A549 (cell line): Measurements from ENCODE around the gene OR1F1. TPM values are rescaled to one million over a fixed set of nuclear protein-coding genes. Genes with fewer than 3 reads are reported as not detected.

Experiments used
- ATAC-seq, 2 experiments: fragments of 200-7000 bp in 1 of 2; fragments of >200 bp in 1 of 2; cut with Nextera tagmentation in 1 of 2; cut with Tn5 transposase in 1 of 2; 3 replicates each; pipeline versions ENCODE4 v1.8.0 to v1.9.1; 2018 to 2020; ENCODE audit warnings: mild to moderate bottlenecking in 1 of 2, moderate library complexity in 1 of 2
- CTCF ChIA-PET: fragments of 300-600 bp; sonication (Branson Sonifier 250); formaldehyde crosslinking; extraction: SDS; loops from one replicate; lab custom pipeline; 2021; ENCODE audit warnings: antibody characterized with exemption, inconsistent platforms; lab: Yijun Ruan, JAX
- POLR2A ChIA-PET: fragments of 350-600 bp; formaldehyde crosslinking; extraction: SDS; loops from one replicate; lab custom pipeline; 2021; ENCODE audit warnings: antibody characterized with exemption, inconsistent platforms; lab: Yijun Ruan, JAX
- DNase-seq, 2 experiments: peaks; one replicate each; pipeline versions ENCODE4 v3.0.0 to v3.0.0-alpha.2; 2011 to 2016; ENCODE audit warnings: low read depth in 1 of 2, low spot score in 1 of 2
- FAIRE-seq: peaks from 2 replicates; lab custom pipeline; 2011; peaks lifted over from hg19 to GRCh38; lab: Jason Lieb, UNC
- H3K27ac ChIP-seq, 2 experiments: fragments of >200 bp; sonication (Bioruptor Twin); formaldehyde crosslinking; 3 replicates each; pipeline ENCODE4 v1.5.1; 2016 to 2017
- H3K4me1 ChIP-seq: fragments of >200 bp; sonication (Bioruptor Twin); formaldehyde crosslinking; 3 replicates; pipeline ENCODE4 v1.6.1; 2016
- H3K4me2 ChIP-seq: fragments of >200 bp; sonication (Bioruptor Twin); formaldehyde crosslinking; 3 replicates; pipeline ENCODE4 v1.6.1; 2016
- H3K4me3 ChIP-seq: fragments of >200 bp; sonication (Bioruptor Twin); formaldehyde crosslinking; 3 replicates; pipeline ENCODE4 v1.5.1; 2016
- H3K9me3 ChIP-seq: fragments of >200 bp; sonication (Bioruptor Twin); formaldehyde crosslinking; 3 replicates; pipeline ENCODE4 v1.6.1; 2016
- CHD2 ChIP-seq: fragments of 150-350 bp; IDR thresholded peaks from 2 replicates; pipeline ENCODE4 v1.6.1; 2014; ENCODE audit warnings: low read length; ENCODE audit not compliant: partially characterized antibody
- CTCF ChIP-seq: fragments of >200 bp; sonication (Bioruptor Twin); formaldehyde crosslinking; IDR thresholded peaks from 3 replicates; pipeline ENCODE4 v1.5.1; 2016
- EHMT2 ChIP-seq: fragments of 200-600 bp; sonication (generic); IDR thresholded peaks from 2 replicates; pipeline ENCODE4 v1.6.1; 2016; ENCODE audit warnings: antibody characterized with exemption, low read depth, mild to moderate bottlenecking, moderate library complexity
- HMGXB4 ChIP-seq: fragments of 250-450 bp; sonication (Bioruptor Pico); IDR thresholded peaks from 2 replicates; pipeline ENCODE4 v1.5.0; 2021; ENCODE audit warnings: mild to moderate bottlenecking, moderate library complexity, borderline replicate concordance
- HOXB13 ChIP-seq: fragments of 250-450 bp; sonication (Bioruptor Pico); IDR thresholded peaks from 2 replicates; pipeline ENCODE4 v1.5.0; 2020; ENCODE audit warnings: low read depth, mild to moderate bottlenecking, moderate library complexity
- JUN ChIP-seq, 2 experiments: fragments of >200 bp; sonication (Bioruptor Twin); formaldehyde crosslinking; IDR thresholded peaks; 2 replicates in 1 of 2; 3 replicates in 1 of 2; pipeline ENCODE4 v1.6.1; 2016 to 2017
- JUNB ChIP-seq: fragments of >200 bp; sonication (Bioruptor Twin); formaldehyde crosslinking; IDR thresholded peaks from 2 replicates; pipeline ENCODE4 v1.6.1; 2016
- KDM5A ChIP-seq: fragments of 200-600 bp; sonication (generic); IDR thresholded peaks from 2 replicates; pipeline ENCODE4 v1.6.1; 2016; ENCODE audit warnings: antibody characterized with exemption, mild to moderate bottlenecking
- NR3C1 ChIP-seq: fragments of >200 bp; sonication (Bioruptor Twin); formaldehyde crosslinking; IDR thresholded peaks from 3 replicates; pipeline ENCODE4 v1.6.1; 2017
- RAD21 ChIP-seq, 2 experiments: fragments of >200 bp in 1 of 2; sonication (Bioruptor Twin) in 1 of 2; formaldehyde crosslinking in 1 of 2; IDR thresholded peaks in 1 of 2; conservative IDR thresholded peaks in 1 of 2; 2 replicates in 1 of 2; 3 replicates in 1 of 2; pipeline ENCODE4 v1.6.1; 2012 to 2018; ENCODE audit warnings: inconsistent platforms in 1 of 2
- RNF2 ChIP-seq: fragments of 200-600 bp; sonication (generic); IDR thresholded peaks from 2 replicates; pipeline ENCODE4 v1.6.1; 2016; ENCODE audit warnings: low read depth, mild to moderate bottlenecking, antibody characterized with exemption, moderate library complexity, borderline replicate concordance
- TFCP2L1 ChIP-seq: fragments of 250-450 bp; sonication (Bioruptor Pico); IDR thresholded peaks from 2 replicates; pipeline ENCODE4 v1.5.0; 2021; ENCODE audit warnings: mild to moderate bottlenecking
- ZFP36 ChIP-seq: fragments of 450-650 bp; IDR thresholded peaks from 2 replicates; pipeline ENCODE4 v1.6.1; 2014; ENCODE audit warnings: borderline replicate concordance; ENCODE audit not compliant: partially characterized antibody
- WGBS: methylation state at CpG from one replicate; pipeline ENCODE4 v1.1.6; 2017; ENCODE audit errors: missing lambda C conversion rate; 5-methylcytosine and 5-hydroxymethylcytosine counted together
- polyA plus RNA-seq, 4 experiments: library from polyadenylated mRNA; depleted of rRNA in 3 of 4; stranded (reverse); fragments of >200 nt; fragmentation: RNase III in 1 of 4; extraction: RNeasy Plus Mini Kit Qiagen cat#74134 plus additional on column Dnase treatment in 1 of 4; gene quantifications; 2 replicates in 3 of 4; 3 replicates in 1 of 4; pipeline ENCODE4 v1.2.3, GENCODE V29; 2011 to 2017
- TF ChIP-seq, protein P1 (sequence below): fragments of 250-450 bp; sonication (Bioruptor Pico); IDR thresholded peaks from 2 replicates; pipeline ENCODE4 v1.5.0; 2020; ENCODE audit warnings: low read depth, mild to moderate bottlenecking, moderate library complexity
- TF ChIP-seq, protein P2 (sequence below): fragments of 150-350 bp; IDR thresholded peaks from 2 replicates; pipeline ENCODE4 v1.6.1; 2014; ENCODE audit warnings: low read depth, mild to moderate bottlenecking, low read length

The OR1F1 gene
- polyA plus RNA-seq, 2 of the 4 experiments (the other 2 are of a cell fraction): 0.31 to 1.3 TPM

DNA sequence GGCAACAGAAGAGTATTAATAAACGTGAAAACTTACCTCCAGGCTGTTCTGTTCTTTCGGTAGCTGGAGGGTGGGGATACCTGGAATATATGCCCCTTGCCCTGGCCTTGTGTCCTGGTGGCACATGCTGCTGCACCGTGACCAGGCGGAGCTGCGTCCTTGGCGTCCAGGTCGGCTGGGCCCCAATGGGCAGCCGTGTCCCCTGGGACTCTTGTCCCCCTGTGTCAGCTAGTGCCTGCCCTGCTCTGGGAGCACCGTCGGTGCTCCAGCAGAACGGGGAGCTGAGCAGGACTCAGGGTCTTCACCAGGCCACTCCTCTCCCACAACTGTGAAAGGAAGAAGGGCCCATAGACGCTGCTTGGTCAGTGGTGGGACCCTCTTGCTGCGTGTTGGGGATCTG is 45.2 kb upstream of the OR1F1 start:
- ChIA-PET CTCF (interaction anchor here (1.2 to 11.2 kb wide), 2 partner anchors 13 to 114 kb away, joined by 3 to 158 read pairs; no protein-coding TSS in a partner anchor), POLR2A (interaction anchor here (2.3 kb wide), 1 partner anchor 8 kb away, joined by 23 read pairs; the partner anchor contains the start of gene ZNF213)
- DNase-seq (no peak), ATAC-seq (no peak), FAIRE-seq (no peak)
- WGBS: 82% methylated on average over 10 of the region's 13 CpGs
- TF ChIP-seq KDM5A: no peak
- Histone ChIP-seq H3K9me3 (no peaks in the 10 kb centered on the region), H3K4me2 (no peak overlapping the region), H3K4me3 (no peak overlapping the region), H3K4me1 (no peaks in the 10 kb centered on the region), H3K27ac (no peak overlapping the region)

GRCh38 chr16:3143189-3143588 is 44.8 kb upstream of the OR1F1 start:
- DNase-seq (no peak), FAIRE-seq (no peak)
- TF ChIP-seq HMGXB4 (CRISPR knock-in tag) (no peak), HOXB13 (CRISPR knock-in tag) (no peak), NR3C1 (no peak), RNF2 (no peak), JUNB (no peak), ZFP36 (no peak), JUN (IDR thresholded peaks at IDR 0.05) (no peak), TFCP2L1 (no peak), EHMT2 (no peak), CHD2 (no peak), CTCF (no peak), RAD21 (conservative IDR thresholded peaks at IDR 0.05 in 1 of 2, IDR thresholded peaks at IDR 0.05 in 1 of 2) (no peak)
- TF ChIP-seq, protein P1, sequence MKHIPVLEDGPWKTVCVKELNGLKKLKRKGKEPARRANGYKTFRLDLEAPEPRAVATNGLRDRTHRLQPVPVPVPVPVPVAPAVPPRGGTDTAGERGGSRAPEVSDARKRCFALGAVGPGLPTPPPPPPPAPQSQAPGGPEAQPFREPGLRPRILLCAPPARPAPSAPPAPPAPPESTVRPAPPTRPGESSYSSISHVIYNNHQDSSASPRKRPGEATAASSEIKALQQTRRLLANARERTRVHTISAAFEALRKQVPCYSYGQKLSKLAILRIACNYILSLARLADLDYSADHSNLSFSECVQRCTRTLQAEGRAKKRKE (CRISPR knock-in tag): no peak
- TF ChIP-seq, protein P2, sequence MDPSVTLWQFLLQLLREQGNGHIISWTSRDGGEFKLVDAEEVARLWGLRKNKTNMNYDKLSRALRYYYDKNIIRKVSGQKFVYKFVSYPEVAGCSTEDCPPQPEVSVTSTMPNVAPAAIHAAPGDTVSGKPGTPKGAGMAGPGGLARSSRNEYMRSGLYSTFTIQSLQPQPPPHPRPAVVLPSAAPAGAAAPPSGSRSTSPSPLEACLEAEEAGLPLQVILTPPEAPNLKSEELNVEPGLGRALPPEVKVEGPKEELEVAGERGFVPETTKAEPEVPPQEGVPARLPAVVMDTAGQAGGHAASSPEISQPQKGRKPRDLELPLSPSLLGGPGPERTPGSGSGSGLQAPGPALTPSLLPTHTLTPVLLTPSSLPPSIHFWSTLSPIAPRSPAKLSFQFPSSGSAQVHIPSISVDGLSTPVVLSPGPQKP: no peak
- TF ChIP-seq, all 56 proteins: peak for 0
- Histone ChIP-seq H3K9me3 (no peaks in the 10 kb centered on the region), H3K4me2 (no peak overlapping the region), H3K27ac (no peak overlapping the region), H3K4me3 (no peak overlapping the region), H3K4me1 (no peaks in the 10 kb centered on the region)
- no peak for ATAC-seq
- CTCF ChIA-PET: interaction anchor here (1.2 to 11.2 kb wide), 2 partner anchors 13 to 114 kb away, joined by 3 to 158 read pairs; no protein-coding TSS in a partner anchor
- 86% methylated on average over 11 of the region's 11 CpGs for WGBS
- POLR2A ChIA-PET: interaction anchor here (2.3 kb wide), 1 partner anchor 9 kb away, joined by 23 read pairs; the partner anchor contains the start of gene ZNF213
